GM18511 (cell line): Measurements from ENCODE around the gene SPC25.
"Not testable (repeated sequence)": the region's sequence is repeated elsewhere in the genome, so short reads cannot be mapped to it uniquely, and the experiment has no call there.

ENCODE experiments used
- ATAC-seq: cut with Tn5 transposase; IDR thresholded peaks from one replicate; pipeline ENCODE4 v1.9.1; 2021; ENCODE audit warnings: mild to moderate bottlenecking, moderate library complexity; ENCODE audit not compliant: unreplicated experiment

The SPC25 gene

GRCh38 chr2:168903888-168904287, 13.7 kb upstream of the SPC25 start:
- no peak for ATAC-seq

- no peak for ATAC-seq
Measured at GRCh38 chr2:168901003-168901402, 10.8 kb upstream of the SPC25 start, which contains the start of gene G6PC2. G6PC2 (plus strand) TSS chr2:168901291; CDS start chr2:168901332, 41 bp downstream.

- no peak for ATAC-seq
Measured at GRCh38 chr2:168897449-168897848, 7.2 kb upstream of the SPC25 start.

- ATAC-seq, result no peak
Measured at GRCh38 chr2:168896783-168897182, 6.6 kb upstream of the SPC25 start.

- no peak for ATAC-seq
Measured at GRCh38 chr2:168895771-168896170, 5.5 kb upstream of the SPC25 start.

GRCh38 chr2:168894720-168895119, 4.5 kb upstream of the SPC25 start:
- no peak for ATAC-seq

- no peak for ATAC-seq
Measured at GRCh38 chr2:168894101-168894500, 3.9 kb upstream of the SPC25 start.

- ATAC-seq, result no peak
Measured at GRCh38 chr2:168892327-168892726, 2.1 kb upstream of the SPC25 start.

GRCh38 chr2:168889635-168890005, 610 bp downstream of the SPC25 start:
- peak; percentile 11 for ATAC-seq

GRCh38 chr2:168884975-168885374, 5.3 kb downstream of the SPC25 start:
- no peak for ATAC-seq

- not testable (repeated sequence) for ATAC-seq
Measured at GRCh38 chr2:168882163-168882562, 8.1 kb downstream of the SPC25 start.

- no peak for ATAC-seq
Measured at GRCh38 chr2:168874368-168875054, 15.7 kb downstream of the SPC25 start.

- not testable (repeated sequence) for ATAC-seq
Measured at GRCh38 chr2:168870824-168871223, 19.4 kb downstream of the SPC25 start.

- not testable (repeated sequence) for ATAC-seq
Measured at GRCh38 chr2:168870369-168870768, 19.9 kb downstream of the SPC25 start.

GRCh38 chr2:168867164-168867563, 23.1 kb downstream of the SPC25 start:
- not testable (repeated sequence) for ATAC-seq

GRCh38 chr2:168858146-168858545, 32.1 kb downstream of the SPC25 start:
- no peak for ATAC-seq

- no peak for ATAC-seq
Measured at GRCh38 chr2:168855601-168856000, 34.6 kb downstream of the SPC25 start.

- no peak for ATAC-seq
Measured at GRCh38 chr2:168854651-168855050, 35.6 kb downstream of the SPC25 start.

GRCh38 chr2:168853471-168853870, 36.8 kb downstream of the SPC25 start:
- no peak for ATAC-seq

- ATAC-seq, result no peak
Measured at GRCh38 chr2:168852481-168852880, 37.7 kb downstream of the SPC25 start.

GRCh38 chr2:168851674-168852320, 38.4 kb downstream of the SPC25 start:
- ATAC-seq, result no peak

- no peak for ATAC-seq
Measured at GRCh38 chr2:168850846-168851245, 39.4 kb downstream of the SPC25 start.

GRCh38 chr2:168849610-168850009, 40.6 kb downstream of the SPC25 start:
- ATAC-seq, result peak; percentile 73
